Thyroid gland (tissue), 4 donors: ENCODE data around the gene SORCS2. TPM values are rescaled to one million over a fixed set of nuclear protein-coding genes. Genes with fewer than 3 reads are reported as not detected.

Experiments
- DNase-seq, 2 donors: peaks; one replicate each; pipeline ENCODE4 v3.0.0-alpha.2; 2019
- H3K27ac ChIP-seq, 3 donors: fragments of 200-600 bp; sonication (generic); 1 replicate in 2 of 3; 2 replicates in 1 of 3; pipeline ENCODE4 v1.5.1; 2016 to 2019; ENCODE audit warnings: mild to moderate bottlenecking in 1 of 3, moderate library complexity in 1 of 3
- H3K27me3 ChIP-seq: fragments of 200-600 bp; sonication (generic); one replicate; pipeline ENCODE4 v1.5.1; 2019
- H3K36me3 ChIP-seq, 2 donors: fragments of 200-600 bp; sonication (generic); one replicate each; pipeline ENCODE4 v1.5.1; 2016 to 2019
- H3K4me1 ChIP-seq, 2 donors: fragments of 200-600 bp; sonication (generic); one replicate each; pipeline ENCODE4 v1.5.1; 2017 to 2019
- H3K4me3 ChIP-seq, 3 donors: fragments of 200-600 bp; sonication (generic); replicated peaks in 1 of 3; 1 replicate in 2 of 3; 2 replicates in 1 of 3; pipeline ENCODE4 v1.5.1; 2016; ENCODE audit warnings: mild to moderate bottlenecking in 1 of 3
- H3K9me3 ChIP-seq: fragments of 200-600 bp; sonication (generic); one replicate; pipeline ENCODE4 v1.5.1; 2017
- CTCF ChIP-seq, 6 experiments: fragments of 200-600 bp in 3 of 6; fragments of 450-650 bp in 3 of 6; sonication (generic) in 3 of 6; IDR thresholded peaks; one replicate each; pipeline ENCODE4 v1.5.1; 2016 to 2019; ENCODE audit warnings: antibody characterized with exemption in 6 of 6, mild to moderate bottlenecking in 2 of 6, inconsistent platforms in 1 of 6, moderate library complexity in 1 of 6
- POLR2A ChIP-seq, 2 donors: fragments of 450-650 bp; IDR thresholded peaks; one replicate each; pipeline ENCODE4 v1.6.1; 2017; ENCODE audit warnings: antibody characterized with exemption in 2 of 2, mild to moderate bottlenecking in 2 of 2, moderate library complexity in 1 of 2
- WGBS, 2 donors: methylation state at CpG; one replicate each; pipeline ENCODE4 v1.1.5; 2017; 5-methylcytosine and 5-hydroxymethylcytosine counted together
- intact Hi-C: fragments of 100-400 bp; cut with DNase I; formaldehyde crosslinking; loops from one replicate; pipeline ENCODE4 v1.15.1; 2023
- total RNA-seq, 4 donors: library from RNA; depleted of rRNA; stranded (reverse); fragments of >200 nt; gene quantifications; one replicate each; pipeline ENCODE4 v1.2.3, GENCODE V29; 2016

The SORCS2 gene
- total RNA-seq, 4 donors from 2014 or later = 1.7 to 13.6 (median 3.6) TPM

GRCh38 chr4:7510066-7510465, 317.7 kb downstream of the SORCS2 start:
- H3K27me3 ChIP-seq = no peaks in the 10 kb centered on the region
- TF ChIP-seq CTCF (IDR thresholded peaks at IDR 0.05) (no peak), POLR2A (IDR thresholded peaks at IDR 0.05) (no peak)
- H3K4me1 ChIP-seq = no peaks in the 10 kb centered on the region
- H3K36me3 ChIP-seq = no peaks in the 10 kb centered on the region
- H3K27ac ChIP-seq = no peak overlapping the region
- intact Hi-C loops = no loop called here
- WGBS, 2 donors = 81% methylated on average over 22 to 25 of the region's 27 CpGs
- no peak overlapping the region for H3K4me3 ChIP-seq
- H3K9me3 ChIP-seq = no peaks in the 10 kb centered on the region
- no peak for DNase-seq

- 75 to 89% methylated on average over 7 to 19 of the region's 30 CpGs for WGBS, 2 donors
- intact Hi-C loops = no loop called here
- H3K4me1 ChIP-seq = no peaks in the 10 kb centered on the region
- H3K27me3 ChIP-seq = no peaks in the 10 kb centered on the region
- DNase-seq = no peak
- H3K9me3 ChIP-seq = no peaks in the 10 kb centered on the region
- no peak overlapping the region for H3K27ac ChIP-seq
- no peaks in the 10 kb centered on the region for H3K36me3 ChIP-seq
- TF ChIP-seq POLR2A (IDR thresholded peaks at IDR 0.05) (no peak), CTCF (IDR thresholded peaks at IDR 0.05) (no peak)
- no peak overlapping the region for H3K4me3 ChIP-seq
Measured at GRCh38 chr4:7510538-7510937, 318.2 kb downstream of the SORCS2 start.

- Histone ChIP-seq H3K4me3 (no peak overlapping the region), H3K27me3 (no peaks in the 10 kb centered on the region), H3K9me3 (no peaks in the 10 kb centered on the region), H3K4me1 (no peaks in the 10 kb centered on the region), H3K27ac (no peak overlapping the region), H3K36me3 (no peaks in the 10 kb centered on the region)
- 63 to 69% methylated on average over 5 to 7 of the region's 7 CpGs for WGBS, 2 donors
- TF ChIP-seq POLR2A (IDR thresholded peaks at IDR 0.05) (no peak), CTCF (IDR thresholded peaks at IDR 0.05) (no peak)
- DNase-seq = no peak
- intact Hi-C loops = no loop called here
Measured at GRCh38 chr4:7511525-7511924, 319.2 kb downstream of the SORCS2 start.

- intact Hi-C loops = no loop called here
- Histone ChIP-seq H3K9me3 (no peaks in the 10 kb centered on the region), H3K4me3 (no peak overlapping the region), H3K27me3 (no peaks in the 10 kb centered on the region), H3K27ac (no peak overlapping the region), H3K36me3 (no peaks in the 10 kb centered on the region), H3K4me1 (no peaks in the 10 kb centered on the region)
- DNase-seq = no peak
- TF ChIP-seq POLR2A (IDR thresholded peaks at IDR 0.05) (no peak), CTCF (IDR thresholded peaks at IDR 0.05) (no peak)
- WGBS, 2 donors = 63 to 75% methylated on average over 5 of the region's 5 CpGs
Measured at GRCh38 chr4:7512428-7512827, 320.1 kb downstream of the SORCS2 start.

GRCh38 chr4:7512946-7513345, 320.6 kb downstream of the SORCS2 start:
- Histone ChIP-seq H3K27ac (no peak overlapping the region), H3K4me3 (no peak overlapping the region), H3K4me1 (no peaks in the 10 kb centered on the region), H3K27me3 (no peaks in the 10 kb centered on the region), H3K9me3 (no peaks in the 10 kb centered on the region), H3K36me3 (no peaks in the 10 kb centered on the region)
- DNase-seq = no peak
- intact Hi-C loops = no loop called here
- TF ChIP-seq POLR2A (IDR thresholded peaks at IDR 0.05) (no peak), CTCF (IDR thresholded peaks at IDR 0.05) (no peak)
- 87 to 93% methylated on average over 9 to 10 of the region's 10 CpGs for WGBS, 2 donors
